H9 (cell line): Measurements from ENCODE around the gene PDZD4. TPM values are rescaled to one million over a fixed set of nuclear protein-coding genes. Genes with fewer than 3 reads are reported as not detected.

Source experiments
- DNase-seq: peaks from one replicate; pipeline ENCODE4 v3.0.0-alpha.2; 2017
- H2AFZ ChIP-seq: one replicate; pipeline ENCODE4 v1.6.1; 2013; ENCODE audit warnings: mild to moderate bottlenecking, low read length, control low read depth, moderate library complexity
- H2AK5ac ChIP-seq: 2 replicates; pipeline ENCODE4 v1.6.1; 2013; ENCODE audit warnings: low read length, control low read depth, mixed read lengths; ENCODE audit not compliant: insufficient read length
- H2BK120ac ChIP-seq: one replicate; pipeline ENCODE4 v1.6.1; 2013; ENCODE audit warnings: low read depth, mild to moderate bottlenecking, low read length, control low read depth, inconsistent platforms; ENCODE audit not compliant: poor library complexity, severe bottlenecking
- H2BK12ac ChIP-seq: 2 replicates; pipeline ENCODE4 v1.6.1; 2013; ENCODE audit warnings: low read length, control low read depth, mixed read lengths, low read depth; ENCODE audit not compliant: insufficient read length
- H2BK15ac ChIP-seq: 2 replicates; pipeline ENCODE4 v1.6.1; 2013; ENCODE audit warnings: low read depth, low read length, control low read depth
- H2BK20ac ChIP-seq: one replicate; pipeline ENCODE4 v1.6.1; 2013; ENCODE audit warnings: low read depth, mild to moderate bottlenecking, low read length, control low read depth, inconsistent platforms; ENCODE audit not compliant: poor library complexity, severe bottlenecking
- H2BK5ac ChIP-seq: 2 replicates; pipeline ENCODE4 v1.6.1; 2013; ENCODE audit warnings: low read length, control low read depth, mixed read lengths; ENCODE audit not compliant: insufficient read length
- H3K14ac ChIP-seq: 2 replicates; pipeline ENCODE4 v1.6.1; 2013; ENCODE audit warnings: low read length, control low read depth; ENCODE audit not compliant: insufficient read depth
- H3K18ac ChIP-seq: 2 replicates; pipeline ENCODE4 v1.6.1; 2013; ENCODE audit warnings: low read depth, mild to moderate bottlenecking, mixed read lengths, low read length, control low read depth; ENCODE audit not compliant: insufficient read length
- H3K23ac ChIP-seq: 2 replicates; pipeline ENCODE4 v1.6.1; 2013; ENCODE audit warnings: low read length, control low read depth, mixed read lengths, low read depth; ENCODE audit not compliant: insufficient read length
- H3K23me2 ChIP-seq: 2 replicates; pipeline ENCODE4 v1.6.1; 2013; ENCODE audit warnings: low read depth, mild to moderate bottlenecking, mixed read lengths, low read length, control low read depth; ENCODE audit not compliant: insufficient read length, poor library complexity, severe bottlenecking
- H3K27ac ChIP-seq: 2 replicates; pipeline ENCODE4 v1.5.1; 2013; ENCODE audit warnings: low read length, control low read depth, mixed read lengths, low read depth; ENCODE audit not compliant: insufficient read length
- H3K27me3 ChIP-seq: 2 replicates; pipeline ENCODE4 v1.6.1; 2013; ENCODE audit warnings: low read length, control low read depth, inconsistent platforms; ENCODE audit not compliant: insufficient read depth
- H3K4ac ChIP-seq: 2 replicates; pipeline ENCODE4 v1.6.1; 2013; ENCODE audit warnings: low read depth, mild to moderate bottlenecking, control low read depth, inconsistent platforms, low read length, moderate library complexity
- H3K4me1 ChIP-seq: 2 replicates; pipeline ENCODE4 v1.6.1; 2013; ENCODE audit warnings: low read length, control low read depth, inconsistent platforms; ENCODE audit not compliant: insufficient read depth
- H3K4me2 ChIP-seq: 2 replicates; pipeline ENCODE4 v1.6.1; 2013; ENCODE audit warnings: low read length, control low read depth, mixed read lengths; ENCODE audit not compliant: insufficient read length, insufficient read depth
- H3K56ac ChIP-seq: 2 replicates; pipeline ENCODE4 v1.6.1; 2013; ENCODE audit warnings: low read depth, mild to moderate bottlenecking, mixed read lengths, low read length, control low read depth; ENCODE audit not compliant: insufficient read length
- H3K79me1 ChIP-seq: 2 replicates; pipeline ENCODE4 v1.6.1; 2013; ENCODE audit warnings: low read depth, mild to moderate bottlenecking, moderate library complexity, low read length, control low read depth, inconsistent platforms; ENCODE audit not compliant: insufficient read depth, poor library complexity, severe bottlenecking
- H3K79me2 ChIP-seq: 2 replicates; pipeline ENCODE4 v1.6.1; 2013; ENCODE audit warnings: low read length, control low read depth, inconsistent platforms; ENCODE audit not compliant: insufficient read depth
- H3K9ac ChIP-seq: 2 replicates; pipeline ENCODE4 v1.6.1; 2013; ENCODE audit warnings: low read length, control low read depth, mixed read lengths; ENCODE audit not compliant: insufficient read length; ENCODE audit errors: extremely low read depth
- H3K9me3 ChIP-seq: one replicate; pipeline ENCODE4 v1.6.1; 2013; ENCODE audit warnings: low read depth, low read length, inconsistent platforms; ENCODE audit not compliant: control insufficient read depth
- H3T11ph ChIP-seq: one replicate; pipeline ENCODE4 v1.6.1; 2013; ENCODE audit warnings: mild to moderate bottlenecking, low read length, control low read depth, inconsistent platforms
- H4K20me1 ChIP-seq: one replicate; pipeline ENCODE4 v1.6.1; 2013; ENCODE audit not compliant: control insufficient read depth, insufficient read length, insufficient read depth
- H4K5ac ChIP-seq: 2 replicates; pipeline ENCODE4 v1.6.1; 2013; ENCODE audit warnings: low read depth, mild to moderate bottlenecking, mixed read lengths, low read length, control low read depth; ENCODE audit not compliant: insufficient read length
- H4K8ac ChIP-seq: replicated peaks from 2 replicates; pipeline ENCODE4 v1.6.1; 2013; ENCODE audit warnings: low read length, control low read depth, mixed read lengths, low read depth; ENCODE audit not compliant: insufficient read length
- H4K91ac ChIP-seq: 2 replicates; pipeline ENCODE4 v1.6.1; 2013; ENCODE audit warnings: low read depth, mild to moderate bottlenecking, moderate library complexity, mixed read lengths, low read length, control low read depth; ENCODE audit not compliant: insufficient read length
- H3K27ac Mint-ChIP-seq, 3 experiments: 2 replicates in 2 of 3; 3 replicates in 1 of 3; pipeline ENCODE4 v1.8.0; 2020 to 2021; ENCODE audit warnings: mixed read lengths in 3 of 3, mild to moderate bottlenecking in 1 of 3, moderate library complexity in 1 of 3
- H3K27me3 Mint-ChIP-seq: 2 replicates; pipeline ENCODE4 v1.8.0; 2021; ENCODE audit warnings: low read depth, mild to moderate bottlenecking, moderate library complexity, mixed read lengths
- H3K36me3 Mint-ChIP-seq, 3 experiments: 2 replicates in 2 of 3; 3 replicates in 1 of 3; pipeline ENCODE4 v1.8.0; 2020 to 2021; ENCODE audit warnings: low read depth in 3 of 3, mixed read lengths in 3 of 3; ENCODE audit not compliant: insufficient read depth in 1 of 3
- H3K4me1 Mint-ChIP-seq, 2 experiments: 2 replicates each; pipeline ENCODE4 v1.8.0; 2020; ENCODE audit warnings: mixed read lengths in 2 of 2
- H3K4me3 Mint-ChIP-seq, 2 experiments: 2 replicates in 1 of 2; 3 replicates in 1 of 2; pipeline ENCODE4 v1.8.0; 2020 to 2021; ENCODE audit warnings: mild to moderate bottlenecking in 2 of 2, mixed read lengths in 2 of 2, moderate library complexity in 1 of 2
- H3K9me3 Mint-ChIP-seq, 2 experiments: 2 replicates in 1 of 2; 3 replicates in 1 of 2; pipeline ENCODE4 v1.8.0; 2020; ENCODE audit warnings: mild to moderate bottlenecking in 2 of 2, mixed read lengths in 2 of 2, moderate library complexity in 1 of 2
- CTCF ChIP-seq: fragments of 200-600 bp; sonication (generic); conservative IDR thresholded peaks from 3 replicates; pipeline ENCODE4 v1.8.0; 2021; ENCODE audit warnings: antibody characterized with exemption, mild to moderate bottlenecking
- WGBS: extraction: QIAGEN DNeasy Blood & Tissue Kit; methylation state at CpG from one replicate; pipeline ENCODE4 v1.1.7; 2013; ENCODE audit warnings: missing lambda C conversion rate, low lambda C conversion rate, mixed read lengths; ENCODE audit not compliant: insufficient read length; ENCODE audit errors: extremely low coverage; 5-methylcytosine and 5-hydroxymethylcytosine counted together
- total RNA-seq: library from RNA; stranded (reverse); gene quantifications from 2 replicates; pipeline ENCODE4 v1.2.1, GENCODE V29; 2021

Gene PDZD4
- total RNA-seq, 1 experiment from 2014 or later = 110 TPM

GRCh38 chrX:153845195-153845594 is 14.9 kb upstream of the PDZD4 start:
- Mint-ChIP-seq H3K4me1 (peaks cover 45 to 47% of the 10 kb centered on the region in 2 experiments), H3K27ac (peak overlapping the region; percentile 86 to 98 (median 90)), H3K4me3 (peak overlapping the region; percentile 15 to 50; a peak in 3 of 5 replicates), H3K27me3 (peaks cover 4% of the 10 kb centered on the region), H3K9me3 (peaks cover 48 to 63% of the 10 kb centered on the region in 2 experiments), H3K36me3 (peaks cover 2 to 4% (median 2%) of the 10 kb centered on the region in 3 experiments; a peak in 4 of 7 replicates)
- Histone ChIP-seq H3K9me3 (peaks cover 8% of the 10 kb centered on the region), H2BK120ac (no peak overlapping the region), H4K20me1 (no peaks in the 10 kb centered on the region), H3K4ac (no peak overlapping the region), H3K27me3 (no peaks in the 10 kb centered on the region), H2AFZ (no peak overlapping the region), H2BK5ac (no peak overlapping the region), H3K23me2 (no peaks in the 10 kb centered on the region), H3K18ac (no peak overlapping the region), H4K5ac (no peak overlapping the region), H2BK20ac (no peak overlapping the region), H3K14ac (no peak overlapping the region), H3K56ac (no peak overlapping the region), H3K9ac (no peak overlapping the region), H3K4me2 (peak overlapping the region; percentile 14), H4K91ac (no peak overlapping the region), H3K4me1 (no peaks in the 10 kb centered on the region; the same call in 1 of the 2 replicates), H4K8ac (no peak overlapping the region), H3K27ac (peak overlapping the region; percentile 83), H3K79me1 (no peaks in the 10 kb centered on the region), H2BK15ac (no peak overlapping the region), H3T11ph (no peak overlapping the region), H3K79me2 (no peaks in the 10 kb centered on the region), H2BK12ac (no peak overlapping the region), H2AK5ac (no peak overlapping the region), H3K23ac (no peak overlapping the region)
- WGBS = no CpG with 5 or more reads among the region's 6 CpGs
- no peak for TF ChIP-seq CTCF
- peak; percentile 68 for DNase-seq
